IMR-90 (cell line): ENCODE results near the gene MMP25. TPM values are rescaled to one million over a fixed set of nuclear protein-coding genes. Genes with fewer than 3 reads are reported as not detected.

ENCODE experiments used
- polyA plus RNA-seq, 3 experiments: library from polyadenylated mRNA; depleted of rRNA; stranded (reverse); fragments of >200 nt; gene quantifications; 2 replicates each; pipeline ENCODE4 v1.2.3, GENCODE V29; 2012; ENCODE audit warnings: low replicate concordance in 1 of 3
- total RNA-seq: library from RNA; depleted of rRNA; stranded (reverse); fragments of >200 nt; gene quantifications from 2 replicates; pipeline ENCODE4 v1.2.3, GENCODE V29; 2012
- TF ChIP-seq, protein P1 (sequence below): conservative IDR thresholded peaks from 2 replicates; pipeline ENCODE4 v1.5.1; 2012; ENCODE audit warnings: mild to moderate bottlenecking, low read depth, low read length, improper control_type of control experiment

MMP25 gene
- total and polyA plus RNA-seq, 2 of the 4 experiments (the other 2 are of a cell fraction): 0.07 TPM; not detected in 1

DNA sequence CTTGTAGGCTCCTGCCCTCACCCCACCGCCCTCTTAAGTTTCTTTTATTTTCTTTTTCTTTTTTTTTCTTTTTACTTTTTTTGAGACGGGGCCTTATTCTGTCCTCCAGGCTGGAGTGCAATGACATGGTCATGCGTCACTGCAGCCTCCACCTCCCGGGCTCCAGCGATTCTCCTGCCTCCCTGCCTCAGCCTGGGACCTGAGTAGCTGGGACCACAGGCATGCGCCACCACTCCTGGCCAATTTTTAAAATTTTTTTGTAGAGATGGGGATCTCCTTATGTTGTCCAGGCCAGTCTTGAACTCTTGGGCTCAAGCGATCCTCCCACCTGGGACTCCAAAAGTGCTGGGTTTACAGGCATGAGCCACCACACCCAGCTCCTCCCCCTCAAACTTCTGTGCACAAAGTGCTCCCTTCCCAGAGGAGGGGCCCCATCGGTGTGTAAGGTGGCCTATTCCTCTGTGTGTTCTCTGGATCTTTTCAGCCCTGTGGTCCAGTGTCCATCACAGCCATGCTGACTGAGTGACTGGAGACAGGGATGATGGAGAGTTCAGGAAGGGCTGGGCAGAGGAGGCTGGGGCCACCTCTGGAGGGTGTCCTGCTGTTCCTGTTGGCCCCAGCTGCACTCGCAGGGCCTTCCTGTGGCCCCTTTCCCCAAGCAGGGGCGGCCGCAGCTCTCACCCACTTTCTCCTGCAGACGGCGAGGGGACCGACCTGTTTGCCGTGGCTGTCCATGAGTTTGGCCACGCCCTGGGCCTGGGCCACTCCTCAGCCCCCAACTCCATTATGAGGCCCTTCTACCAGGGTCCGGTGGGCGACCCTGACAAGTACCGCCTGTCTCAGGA, 10.2 kb downstream of the MMP25 start (continued):
- TF ChIP-seq, protein P1, sequence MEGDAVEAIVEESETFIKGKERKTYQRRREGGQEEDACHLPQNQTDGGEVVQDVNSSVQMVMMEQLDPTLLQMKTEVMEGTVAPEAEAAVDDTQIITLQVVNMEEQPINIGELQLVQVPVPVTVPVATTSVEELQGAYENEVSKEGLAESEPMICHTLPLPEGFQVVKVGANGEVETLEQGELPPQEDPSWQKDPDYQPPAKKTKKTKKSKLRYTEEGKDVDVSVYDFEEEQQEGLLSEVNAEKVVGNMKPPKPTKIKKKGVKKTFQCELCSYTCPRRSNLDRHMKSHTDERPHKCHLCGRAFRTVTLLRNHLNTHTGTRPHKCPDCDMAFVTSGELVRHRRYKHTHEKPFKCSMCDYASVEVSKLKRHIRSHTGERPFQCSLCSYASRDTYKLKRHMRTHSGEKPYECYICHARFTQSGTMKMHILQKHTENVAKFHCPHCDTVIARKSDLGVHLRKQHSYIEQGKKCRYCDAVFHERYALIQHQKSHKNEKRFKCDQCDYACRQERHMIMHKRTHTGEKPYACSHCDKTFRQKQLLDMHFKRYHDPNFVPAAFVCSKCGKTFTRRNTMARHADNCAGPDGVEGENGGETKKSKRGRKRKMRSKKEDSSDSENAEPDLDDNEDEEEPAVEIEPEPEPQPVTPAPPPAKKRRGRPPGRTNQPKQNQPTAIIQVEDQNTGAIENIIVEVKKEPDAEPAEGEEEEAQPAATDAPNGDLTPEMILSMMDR: no peak
